Muscle of back (tissue), 11 donors: ENCODE results near the gene THBS2. TPM values are rescaled to one million over a fixed set of nuclear protein-coding genes. Genes with fewer than 3 reads are reported as not detected.

ENCODE experiments used
- DNase-seq, 3 donors: peaks; one replicate each; pipeline versions ENCODE4 v3.0.0 to v3.0.0-alpha.2; 2013
- polyA plus RNA-seq, 10 donors: library from polyadenylated mRNA; unstranded; fragments of 120-200 nt; gene quantifications; one replicate each; pipeline ENCODE4 v1.2.1, GENCODE V29; 2013; ENCODE audit not compliant: insufficient read length in 10 of 10

Gene THBS2
- polyA plus RNA-seq, 10 donors: 41.3 to 109 (median 70.0) TPM

DNA sequence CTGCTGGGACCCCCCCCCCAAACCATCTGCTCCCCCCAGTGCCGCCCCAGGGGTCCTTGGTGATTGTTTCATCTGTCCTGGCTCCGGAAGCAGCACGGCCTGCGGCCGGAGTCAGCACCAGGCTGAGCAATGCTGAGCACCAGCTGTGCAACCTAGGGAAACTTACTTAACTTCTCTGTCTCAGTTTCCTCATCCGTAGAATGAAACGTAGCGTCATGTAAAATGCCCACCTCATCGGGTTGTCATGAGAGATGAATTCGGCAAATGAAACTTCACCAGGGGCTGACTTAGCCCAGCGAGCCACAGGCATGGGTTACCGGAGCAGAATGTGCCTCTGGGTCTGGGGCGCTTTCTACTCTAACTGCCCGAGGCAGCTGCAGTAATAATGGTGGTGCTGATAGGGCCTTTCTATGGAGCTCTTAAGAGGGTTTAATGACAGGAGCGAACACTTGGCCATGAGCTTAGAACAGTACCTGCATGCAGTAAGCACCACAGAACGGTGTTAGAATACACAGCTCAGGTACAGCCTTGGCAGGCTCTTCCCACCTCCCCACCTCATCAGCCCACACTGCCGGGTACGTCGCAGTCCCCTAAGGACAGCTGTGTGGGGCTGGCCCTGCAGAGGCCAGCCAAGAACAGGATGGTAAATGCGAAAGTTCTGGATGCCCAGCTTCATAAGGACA is 1.7 kb downstream of the THBS2 start:
- DNase-seq: peak in 1 of 3 donors; percentile 55

DNA sequence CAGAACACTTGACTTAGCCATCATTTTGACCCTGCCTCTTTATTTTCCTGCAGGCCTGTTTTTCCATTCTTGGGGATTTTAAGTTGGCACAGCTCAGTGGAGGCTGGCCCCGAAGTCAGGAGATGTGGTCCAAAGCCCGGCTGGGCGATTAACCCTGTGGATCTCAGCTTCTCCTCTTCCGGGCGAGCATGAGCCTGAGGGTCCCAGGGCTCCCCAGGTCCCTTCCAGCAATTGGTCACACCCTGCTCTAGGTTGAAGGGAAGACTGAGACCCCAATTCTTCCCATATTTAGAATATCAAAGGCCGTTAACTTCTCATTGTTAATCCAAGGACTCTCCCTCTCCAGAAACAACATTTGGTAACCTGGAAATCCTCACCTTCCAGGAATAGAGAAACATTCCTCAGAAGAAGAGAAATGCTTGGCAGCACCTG is 2.3 kb downstream of the THBS2 start:
- DNase-seq: peak in 2 of 3 donors; percentile 65 to 70

DNA sequence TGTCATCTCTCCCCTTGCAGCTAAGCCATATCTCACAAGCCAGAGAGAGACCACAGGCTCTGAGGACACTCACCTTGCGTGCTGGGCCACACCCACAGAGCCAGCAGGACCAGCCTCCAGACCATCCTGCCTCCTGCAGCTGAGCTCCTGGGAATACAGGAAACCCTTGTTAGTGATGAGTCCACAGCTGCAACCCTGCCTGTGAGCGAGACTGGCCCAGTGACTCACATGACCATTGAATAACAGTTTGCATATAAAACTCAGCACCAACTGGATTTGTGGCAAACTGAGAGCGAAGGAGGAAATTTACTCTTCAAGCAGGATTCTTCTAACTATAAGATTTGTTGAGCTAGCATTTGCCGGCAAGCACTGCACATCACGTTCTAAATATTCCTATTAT is 3.0 kb downstream of the THBS2 start:
- DNase-seq: peak in 1 of 3 donors; percentile 59

DNA sequence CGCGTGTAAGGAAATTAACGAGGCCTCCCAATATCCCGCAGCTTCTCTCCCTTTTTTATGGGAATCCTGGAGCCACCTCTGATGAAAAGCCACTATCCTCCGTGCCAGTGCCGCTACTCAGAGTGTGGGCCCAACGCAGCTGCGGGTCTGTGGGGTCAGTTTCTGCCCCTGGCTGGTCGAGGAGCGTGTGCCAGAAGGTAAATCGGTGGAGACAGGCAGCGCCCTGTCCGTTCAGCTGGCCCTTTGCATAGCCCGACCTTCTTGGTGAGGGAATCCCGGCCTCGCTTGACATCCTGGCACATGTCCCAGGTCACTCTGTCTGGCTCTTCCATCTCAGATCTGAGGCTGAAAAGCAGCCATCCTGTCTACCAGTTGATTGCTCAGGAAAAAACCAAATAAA is 4.6 kb downstream of the THBS2 start:
- no peak for DNase-seq

DNA sequence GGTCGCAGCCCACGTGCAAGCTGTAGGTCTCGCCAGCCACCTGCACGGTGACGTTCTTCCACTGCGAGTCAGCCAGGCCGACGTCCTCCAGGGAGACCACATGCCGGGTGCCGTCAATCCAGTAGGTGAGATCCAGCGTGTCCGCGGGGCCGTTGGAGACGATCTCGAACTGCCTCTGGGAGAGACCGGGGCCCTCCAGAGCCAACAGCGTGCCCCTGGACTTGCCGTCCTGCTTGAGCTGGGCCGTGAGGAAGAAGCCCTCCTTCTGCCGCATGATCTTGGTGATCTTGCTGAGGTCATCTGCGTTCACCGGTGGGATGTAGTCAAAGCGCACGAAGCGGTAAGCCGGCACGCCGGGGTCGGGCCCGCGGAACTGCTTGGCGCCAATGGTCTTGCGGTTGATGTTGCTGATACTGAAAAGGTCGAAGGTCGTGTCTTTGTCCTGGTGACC is 5.1 kb downstream of the THBS2 start:
- no peak for DNase-seq

DNA sequence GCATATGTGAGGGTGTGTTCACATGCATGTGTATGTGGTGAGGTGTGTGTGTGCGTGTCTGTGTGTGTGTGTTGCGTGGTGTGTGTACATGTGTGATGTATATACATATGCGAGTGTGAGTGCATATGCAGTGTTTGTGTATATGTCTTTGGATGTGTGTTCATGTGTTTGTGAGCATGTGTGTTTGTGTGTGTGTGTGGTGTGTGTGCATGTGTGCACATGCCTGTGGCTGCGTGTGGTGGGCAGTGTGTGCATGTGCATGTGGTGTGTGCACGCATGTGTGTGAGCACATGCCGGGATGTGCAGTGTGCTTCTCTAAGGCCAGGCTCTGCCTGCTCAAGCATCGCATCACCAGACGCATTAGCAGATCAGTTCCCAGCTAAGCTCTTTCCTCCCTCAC is 5.7 kb downstream of the THBS2 start:
- DNase-seq: no peak

DNA sequence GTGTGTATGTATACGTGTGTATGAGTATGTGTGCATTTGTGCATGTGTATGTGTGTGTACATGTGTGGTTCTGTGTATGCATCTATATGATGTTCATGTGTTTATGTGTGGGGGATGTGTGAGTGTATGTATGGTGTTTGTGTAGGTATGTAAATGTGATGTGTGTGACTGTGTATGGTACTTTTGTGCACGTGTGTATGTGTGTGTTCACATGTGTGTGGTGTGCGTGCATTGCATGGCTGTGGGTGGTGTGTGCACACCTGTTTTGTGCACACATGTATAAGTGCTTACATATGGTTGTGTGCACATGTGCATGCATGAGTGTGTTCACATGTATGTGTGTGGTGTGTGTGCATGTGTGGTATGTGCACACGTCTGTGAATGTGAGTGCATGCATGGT is 6.2 kb downstream of the THBS2 start:
- DNase-seq: no peak

DNA sequence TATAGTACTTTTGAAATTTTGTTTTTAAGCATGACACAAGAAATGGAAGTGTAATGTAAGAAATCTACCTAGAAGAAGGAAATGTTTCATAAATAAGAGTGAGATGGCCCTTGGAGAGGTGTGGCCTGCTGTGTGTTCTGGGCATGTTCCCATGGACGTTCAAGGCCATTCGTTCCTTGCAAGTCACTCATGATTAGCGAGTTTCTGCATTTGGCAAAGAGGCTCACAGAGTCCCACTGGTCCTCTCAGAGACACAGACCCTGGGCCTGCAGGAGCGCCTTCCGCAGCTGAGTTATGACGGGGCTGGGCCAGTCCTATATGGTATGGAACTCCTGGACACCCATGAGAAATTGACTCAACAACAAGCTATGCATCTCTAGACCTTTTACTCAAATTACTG is 7.2 kb downstream of the THBS2 start:
- no peak for DNase-seq

DNA sequence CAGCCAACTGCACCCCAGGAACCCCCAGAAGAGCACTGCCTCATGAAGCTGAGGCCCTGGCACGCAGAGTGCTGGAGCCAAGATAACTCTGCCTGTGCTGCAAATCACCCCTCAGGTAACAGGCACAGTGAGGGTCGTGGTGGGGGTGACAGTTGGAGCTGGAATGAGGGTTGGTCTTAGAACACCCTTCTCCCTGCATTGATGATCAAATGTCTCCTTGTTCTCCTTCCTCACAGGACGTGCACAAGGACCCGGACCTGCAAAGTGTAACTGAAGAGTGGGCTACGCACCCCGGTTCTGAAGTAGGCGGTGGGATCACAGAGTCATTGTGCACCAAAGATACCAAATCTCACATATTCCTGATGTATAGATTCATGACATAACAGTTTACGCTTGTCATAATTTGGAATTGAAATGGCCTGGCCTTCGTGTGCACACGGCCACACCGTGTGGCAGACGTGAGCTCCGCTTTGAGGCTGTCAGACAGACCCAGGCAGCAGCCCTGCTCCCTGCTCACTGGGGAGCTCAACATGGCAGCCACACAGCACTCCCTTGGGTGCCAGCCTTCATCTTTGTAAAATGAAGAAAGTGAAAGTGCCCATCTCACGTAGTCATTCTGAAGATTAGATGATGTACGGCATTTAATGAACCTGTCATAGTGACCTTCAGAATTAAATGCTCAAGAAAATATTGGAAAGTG is 8.8 kb downstream of the THBS2 start:
- no peak for DNase-seq

DNA sequence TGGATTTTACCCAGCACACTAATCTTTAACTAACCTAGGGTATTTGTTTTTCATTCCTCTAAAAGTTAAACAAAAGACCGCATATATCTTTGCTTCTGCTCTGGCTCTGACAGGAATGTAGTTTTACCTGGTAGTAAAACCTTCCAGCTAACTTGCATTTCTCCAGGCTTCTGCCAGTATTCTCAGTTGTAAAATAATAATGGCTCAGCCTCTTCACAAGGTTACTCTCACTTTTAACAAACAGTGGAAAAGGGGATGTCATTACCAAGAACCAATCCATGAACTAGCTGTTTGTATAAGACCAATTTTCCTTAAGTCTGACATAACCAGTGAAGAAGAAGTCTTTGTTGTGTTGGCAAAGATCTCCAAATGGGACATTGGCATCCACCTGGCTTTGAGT is 10.0 kb downstream of the THBS2 start:
- DNase-seq: no peak

DNA sequence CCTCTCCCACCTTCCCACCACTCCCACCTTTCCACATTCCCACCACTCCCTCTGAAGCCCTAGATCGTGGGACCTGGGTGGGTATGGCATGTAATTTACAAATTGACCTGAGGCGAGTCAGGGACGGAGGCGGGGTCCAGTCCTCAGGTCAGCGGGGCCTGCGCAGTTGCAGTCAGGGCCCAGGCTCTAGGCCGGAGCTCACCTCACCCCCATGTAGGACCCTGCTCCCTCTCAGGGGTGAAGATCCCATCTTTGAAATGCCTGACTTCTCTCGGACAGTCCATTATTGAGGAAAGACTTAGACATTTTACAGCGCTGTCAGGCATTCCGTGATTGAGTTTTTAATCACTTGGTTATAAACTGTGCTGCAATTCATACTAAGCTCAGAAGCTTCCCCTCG is 10.5 kb downstream of the THBS2 start:
- no peak for DNase-seq

DNA sequence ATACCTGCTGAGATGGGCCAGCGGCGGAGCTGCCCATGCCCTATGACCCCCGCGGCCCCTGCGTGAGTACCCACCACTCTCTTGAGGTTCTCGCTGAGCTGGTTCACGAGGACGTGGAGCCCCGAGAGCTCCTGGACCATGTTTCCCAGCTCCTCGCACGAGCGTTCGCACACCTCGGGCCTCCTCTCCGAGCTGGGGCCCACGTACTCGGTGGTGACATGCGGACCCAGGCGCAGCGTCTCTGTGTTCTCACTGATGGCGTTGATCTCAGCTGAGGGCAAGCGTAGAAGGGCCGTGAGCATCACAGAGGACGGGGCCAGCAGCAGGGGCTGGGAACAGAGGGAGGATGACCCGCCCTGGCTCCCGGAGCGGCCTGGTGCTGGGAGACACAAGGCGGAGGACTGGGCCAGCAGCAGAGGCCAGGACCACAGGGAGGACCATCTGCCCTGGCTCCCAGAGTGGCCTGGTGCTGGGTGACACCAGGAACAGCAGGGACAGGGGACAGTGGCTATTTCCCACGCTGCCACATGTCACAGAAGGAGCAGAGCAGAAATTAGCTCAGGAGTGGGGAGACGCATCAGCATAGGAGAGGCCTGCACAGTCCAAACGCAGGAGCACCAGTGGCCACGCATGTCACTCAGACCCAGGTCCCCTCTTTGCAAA is 11.8 kb downstream of the THBS2 start:
- no peak for DNase-seq

DNA sequence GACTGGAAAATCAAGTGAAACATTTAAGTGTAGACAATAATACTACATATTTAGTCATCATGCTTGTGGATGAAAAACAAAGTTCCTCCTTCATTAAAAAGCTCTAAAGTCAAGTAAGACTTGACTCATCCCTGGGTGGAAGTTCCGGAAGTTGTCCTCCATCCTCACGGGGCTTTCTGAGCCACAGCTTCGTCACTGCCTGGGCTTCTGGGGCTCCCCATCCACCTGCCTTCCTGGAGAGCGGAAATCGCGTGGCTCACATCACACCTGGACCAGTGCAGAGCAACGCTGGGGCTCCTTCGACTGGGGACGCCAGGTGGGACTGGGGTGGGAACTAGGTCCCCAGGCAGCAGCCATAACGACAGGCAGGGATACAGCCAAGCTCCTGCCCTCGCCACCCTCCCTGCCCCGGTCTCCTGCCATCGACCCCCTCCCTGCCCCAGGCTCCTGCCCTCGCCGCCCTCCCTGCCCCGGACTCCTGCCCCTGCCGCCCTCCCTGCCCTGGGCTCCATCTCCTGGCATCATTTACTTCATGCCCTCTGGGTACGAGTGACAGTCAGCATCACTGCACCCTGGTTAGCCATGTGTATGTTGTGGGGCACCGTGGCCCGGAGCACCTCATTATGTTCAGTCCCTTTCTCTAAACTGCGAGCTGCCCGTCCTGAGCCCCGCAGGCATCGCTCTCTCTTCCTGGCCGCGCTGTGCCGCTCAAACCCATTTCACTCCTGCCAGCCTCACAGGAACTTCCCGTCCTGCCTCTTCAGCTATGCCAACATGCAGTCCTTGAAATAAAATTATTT is 12.9 kb downstream of the THBS2 start:
- DNase-seq: no peak

DNA sequence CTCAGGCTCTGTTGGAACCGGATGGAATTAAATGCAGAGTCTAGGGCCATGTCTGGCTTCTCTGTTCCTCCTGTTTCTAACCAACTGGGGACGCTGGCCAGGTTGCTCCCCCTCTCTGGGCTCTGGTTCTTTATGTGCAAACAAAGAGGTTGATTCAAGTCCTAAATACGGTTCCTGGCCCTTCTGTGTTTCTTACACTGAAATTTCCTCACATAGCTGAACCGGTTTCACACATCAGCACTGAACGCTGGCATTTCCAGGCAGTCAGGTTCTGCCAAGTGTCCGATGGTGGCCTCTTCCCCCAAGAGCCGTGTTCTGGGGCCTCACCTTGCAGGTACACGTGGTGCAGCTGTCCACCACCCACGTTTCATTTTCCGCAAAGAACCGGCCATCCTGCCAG is 13.5 kb downstream of the THBS2 start:
- DNase-seq: no peak

DNA sequence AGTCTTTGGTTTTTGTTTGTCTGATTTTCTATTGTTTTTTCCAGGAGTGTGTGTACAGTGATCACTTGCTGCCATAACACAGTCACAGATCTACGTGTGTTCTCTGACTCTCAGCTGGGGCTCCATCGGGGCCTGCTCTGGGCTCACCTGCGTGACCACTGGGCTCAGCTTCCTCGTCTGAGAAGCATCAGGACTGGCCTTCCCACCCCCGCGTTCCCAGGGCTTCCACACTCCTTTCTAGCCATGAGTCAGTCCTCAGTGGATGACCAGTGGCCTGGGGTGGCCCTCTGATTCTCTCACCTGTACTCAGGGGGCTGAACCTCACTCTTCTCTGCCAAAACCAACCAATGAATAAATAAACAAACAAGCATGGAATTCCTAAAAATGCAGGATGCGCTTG is 14.5 kb downstream of the THBS2 start:
- no peak for DNase-seq

DNA sequence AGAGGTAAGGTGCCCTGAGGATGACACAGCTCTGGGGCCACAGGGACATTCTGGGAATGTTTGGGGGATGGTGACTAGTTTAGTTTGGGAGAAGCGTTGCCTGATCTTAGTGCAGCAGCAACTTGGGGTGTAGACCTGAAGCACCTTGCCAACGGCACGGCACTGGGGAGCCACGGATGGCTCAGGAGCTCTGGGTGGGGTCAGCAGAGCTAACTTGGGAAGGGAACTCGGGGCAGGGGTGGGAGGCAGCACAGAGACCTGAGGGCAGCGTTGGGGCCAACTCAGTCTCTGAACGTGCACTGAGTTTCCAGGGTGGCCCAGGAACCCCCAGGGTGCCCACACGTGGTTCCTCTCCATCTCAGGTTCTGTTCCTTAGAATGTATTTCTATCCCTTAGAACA is 14.9 kb downstream of the THBS2 start:
- DNase-seq: no peak

DNA sequence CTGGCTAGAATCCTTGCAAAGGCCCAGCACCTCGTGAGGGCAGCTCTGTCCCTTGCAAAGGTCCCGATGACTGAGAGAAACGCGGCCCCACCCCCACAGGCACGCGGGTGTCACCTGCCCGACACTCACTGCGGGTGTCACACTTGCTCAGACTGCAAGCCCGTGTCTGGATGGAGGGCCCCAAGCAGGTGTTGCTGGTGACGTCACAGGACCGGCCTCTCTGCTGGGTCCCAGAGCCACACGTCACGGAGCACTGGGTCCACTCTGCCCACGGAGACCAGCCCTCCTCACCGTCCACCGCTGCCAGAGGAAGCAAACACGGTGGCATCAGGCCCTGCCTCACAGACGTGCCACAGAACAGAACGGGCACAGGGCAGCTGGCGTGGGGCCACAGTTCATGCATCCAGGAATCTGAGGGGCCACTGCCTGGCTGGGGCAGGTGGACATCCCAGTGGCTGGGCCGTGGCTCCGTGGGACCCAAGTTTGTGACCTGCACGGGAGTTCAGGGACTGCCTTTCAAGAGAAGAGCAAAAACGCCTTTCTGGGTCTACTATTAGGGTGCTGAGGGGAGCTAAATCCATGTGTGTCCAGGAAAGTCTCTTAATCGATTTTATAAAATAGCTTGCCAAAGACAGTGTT is 16.0 kb downstream of the THBS2 start:
- no peak for DNase-seq

DNA sequence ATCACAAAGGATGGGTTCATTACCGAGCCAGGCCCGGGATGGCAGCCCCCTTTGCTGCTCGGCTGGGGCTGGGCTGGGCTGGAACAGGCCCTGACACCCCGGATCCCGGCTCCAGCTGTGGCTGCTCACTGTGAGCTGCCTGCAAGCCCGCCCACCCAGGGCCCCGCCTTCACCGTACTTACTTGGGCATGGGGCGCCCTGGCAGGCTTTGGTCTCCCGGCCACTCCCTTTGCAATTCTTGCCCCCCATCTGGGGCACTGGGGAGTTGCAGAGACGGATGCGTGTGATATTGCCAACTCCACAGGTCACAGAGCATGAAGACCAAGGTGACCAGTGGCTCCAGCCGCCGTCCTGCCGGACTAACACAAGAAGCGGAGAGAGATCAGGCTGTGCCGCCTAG is 16.7 kb downstream of the THBS2 start:
- no peak for DNase-seq

DNA sequence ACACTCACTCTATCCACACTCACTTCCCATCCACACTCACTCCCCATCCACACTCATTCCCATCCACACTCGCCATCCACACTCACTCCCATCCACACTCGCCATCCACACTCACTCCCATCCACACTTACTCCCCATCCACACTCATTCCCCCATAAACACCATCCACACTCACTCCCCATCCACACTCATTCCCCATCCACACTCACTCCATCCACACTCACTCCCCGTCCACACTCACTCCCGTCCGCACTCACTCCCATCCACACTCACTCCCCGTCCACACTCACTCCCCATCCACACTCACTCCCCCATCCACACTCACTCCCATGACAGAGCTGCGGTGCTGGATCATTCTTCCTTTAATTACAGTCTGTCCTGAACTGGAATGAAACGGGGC is 17.1 kb downstream of the THBS2 start:
- no peak for DNase-seq

DNA sequence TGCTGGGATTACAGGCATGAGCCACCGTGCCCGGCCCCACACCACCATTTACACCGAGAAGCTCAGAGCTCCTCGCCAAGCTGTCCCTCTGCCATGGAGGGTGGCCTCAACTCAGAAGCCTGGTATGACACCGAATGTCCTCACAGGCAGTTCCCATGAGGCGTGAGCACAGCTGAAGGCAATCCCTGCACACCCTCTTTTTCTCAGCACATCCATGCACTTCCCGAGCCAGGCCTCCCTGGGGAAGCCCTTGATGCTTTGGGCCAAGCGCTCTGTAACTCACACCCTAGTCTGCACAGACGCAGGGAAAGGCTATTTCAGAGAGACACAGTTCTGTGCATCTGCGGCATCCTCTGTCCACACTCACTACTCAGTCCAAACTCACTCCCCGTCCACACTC is 18.4 kb downstream of the THBS2 start:
- DNase-seq: no peak

DNA sequence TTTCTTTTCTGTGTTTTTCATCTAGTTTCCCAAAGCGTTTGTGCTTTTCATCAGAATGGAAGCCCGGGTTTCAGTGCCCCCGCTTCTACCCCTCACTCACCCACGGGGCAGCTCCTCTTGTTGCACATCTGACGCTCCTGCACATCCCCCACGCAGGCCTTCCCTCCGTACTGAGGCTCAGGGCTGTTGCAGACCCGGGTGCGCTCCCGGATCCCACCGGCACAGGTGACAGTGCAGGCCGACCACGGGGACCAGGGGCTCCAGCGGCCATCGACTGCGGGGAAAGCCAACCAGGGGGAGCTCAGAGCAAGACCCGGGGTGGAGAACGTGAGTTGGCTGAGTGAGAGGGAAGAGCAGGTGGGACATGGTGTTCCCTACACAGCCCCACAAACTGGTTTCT is 19.0 kb downstream of the THBS2 start:
- DNase-seq: no peak

DNA sequence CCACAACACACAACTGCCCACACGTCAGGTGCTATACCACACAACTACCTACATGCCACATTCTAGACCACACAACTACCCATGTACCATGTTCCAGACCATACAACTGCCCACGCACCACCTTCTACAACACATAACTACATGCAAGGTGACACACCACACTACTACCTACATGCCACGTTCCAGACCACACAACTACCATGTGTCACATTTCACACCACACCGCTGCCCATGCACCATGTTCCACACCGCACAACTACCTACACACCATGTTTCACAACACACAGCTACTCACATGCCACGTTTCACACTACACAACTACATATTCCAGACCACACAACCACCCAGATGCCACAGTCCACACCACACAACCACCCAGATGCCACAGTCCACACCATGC is 19.8 kb downstream of the THBS2 start:
- DNase-seq: no peak
